ENCODE measurements around the gene GRPEL2.

The GRPEL2 gene

DNA sequence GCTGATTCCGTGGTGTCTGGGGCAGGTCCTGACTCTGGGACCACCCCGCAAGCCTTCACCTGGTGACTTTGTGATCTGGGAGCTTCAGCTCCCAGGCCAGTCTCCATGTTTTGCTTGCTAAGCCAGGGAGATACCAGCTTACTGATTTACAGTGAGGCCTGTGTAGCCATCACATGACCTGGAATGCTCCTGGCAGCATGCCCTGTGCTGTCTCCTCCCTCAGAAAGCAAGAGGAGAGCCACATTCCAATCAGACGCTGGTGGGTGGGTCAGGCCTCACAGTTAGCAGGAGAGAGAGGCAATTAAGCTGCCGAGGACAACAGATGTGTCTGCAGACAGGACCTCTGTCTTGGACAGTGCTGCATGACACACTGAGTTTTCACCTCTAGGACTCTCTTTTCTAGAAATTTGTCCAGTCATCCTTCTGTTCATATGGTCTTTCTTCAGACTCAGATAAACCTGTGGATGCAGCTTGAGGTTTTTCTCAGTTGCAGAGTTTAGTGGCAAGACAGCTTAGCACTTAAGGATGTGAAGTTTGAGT lies 24.4 kb upstream of the GRPEL2 start:
- DNase-seq = peak; percentile 96

DNA sequence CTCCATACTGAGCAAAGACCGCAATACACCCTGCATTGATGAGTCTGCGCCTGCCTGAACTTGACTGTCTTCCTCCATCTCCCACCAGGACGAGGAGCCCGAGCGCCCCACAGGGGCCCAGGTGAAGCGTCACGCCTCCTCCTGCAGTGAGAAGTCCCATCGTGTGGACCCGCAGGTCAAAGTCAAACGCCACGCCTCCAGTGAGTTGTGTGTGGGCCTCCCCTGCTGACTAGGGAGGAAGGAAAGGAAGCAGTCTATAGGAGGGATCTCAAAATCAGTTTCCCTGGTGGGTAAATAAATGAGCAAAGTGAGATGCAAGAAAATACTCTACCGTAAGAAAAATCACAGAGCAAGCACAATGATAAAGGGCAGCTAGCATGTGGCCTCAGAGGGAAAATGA lies 22.8 kb upstream of the GRPEL2 start:
- DNase-seq = no peak

DNA sequence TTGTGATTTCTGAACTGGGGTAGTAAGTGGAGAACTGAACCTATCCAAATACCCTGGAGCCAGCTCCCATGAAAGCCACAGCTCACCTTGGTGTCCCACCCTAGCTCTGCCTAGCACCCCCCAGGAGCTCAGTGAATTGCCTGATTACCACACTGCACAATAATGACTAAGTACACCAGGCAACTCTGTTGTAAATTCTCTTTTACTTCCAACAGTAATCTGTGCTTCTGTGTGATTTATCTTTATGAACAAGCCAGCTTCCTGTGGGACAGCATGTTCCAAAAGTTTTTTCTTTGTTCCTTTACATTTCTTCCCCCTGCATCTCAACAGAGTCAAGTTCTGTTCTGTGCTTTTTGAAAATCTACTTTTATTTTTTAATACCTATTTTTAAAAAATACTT lies 22.1 kb upstream of the GRPEL2 start:
- DNase-seq = no peak

DNA sequence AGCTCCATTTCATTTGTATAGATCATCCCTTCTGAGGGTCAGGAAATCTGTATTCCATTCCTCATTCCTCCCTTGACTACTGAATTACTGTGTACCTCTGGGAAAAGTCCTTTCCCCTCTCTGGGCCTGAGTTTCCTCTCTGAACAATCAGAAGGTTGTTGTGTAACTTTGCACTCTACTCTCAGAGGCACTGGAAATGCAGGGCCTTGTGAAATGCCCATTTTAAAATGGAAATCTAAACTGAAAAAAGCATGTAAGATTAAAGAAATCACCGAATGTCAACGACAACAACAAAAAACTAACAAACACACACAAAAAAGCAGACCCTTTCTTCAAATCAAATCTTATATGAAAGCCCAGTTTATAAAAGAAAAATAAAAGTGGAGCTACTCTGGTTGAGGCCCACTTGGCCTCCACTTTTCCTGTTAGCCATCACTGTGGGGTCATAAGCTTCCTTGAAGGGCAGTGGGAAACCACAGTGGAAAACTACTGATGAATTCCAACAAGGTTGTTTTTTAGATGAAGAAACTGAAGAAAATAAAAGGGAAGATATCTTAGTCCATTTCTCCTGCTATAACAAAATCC lies 21.6 kb upstream of the GRPEL2 start:
- DNase-seq = no peak

DNA sequence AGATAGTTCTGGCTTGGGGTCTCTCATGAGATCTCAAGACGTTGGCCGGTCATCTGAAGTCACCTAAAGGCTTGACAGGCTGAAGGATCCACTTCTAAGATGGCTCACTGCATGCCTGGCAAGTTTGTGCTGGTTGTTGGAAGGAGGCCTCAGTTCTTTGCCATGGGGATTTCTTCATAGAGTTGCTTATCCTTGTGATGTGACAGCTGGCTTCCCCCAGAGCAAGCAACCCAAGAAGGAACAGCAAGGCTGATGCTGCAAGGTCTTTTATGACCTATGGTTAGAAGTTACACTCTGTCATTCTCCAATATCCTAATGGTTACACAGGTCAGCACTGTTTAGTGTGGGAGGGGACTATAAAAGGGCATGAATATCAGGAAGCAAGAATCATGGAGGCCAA lies 20.7 kb upstream of the GRPEL2 start:
- DNase-seq = no peak

DNA sequence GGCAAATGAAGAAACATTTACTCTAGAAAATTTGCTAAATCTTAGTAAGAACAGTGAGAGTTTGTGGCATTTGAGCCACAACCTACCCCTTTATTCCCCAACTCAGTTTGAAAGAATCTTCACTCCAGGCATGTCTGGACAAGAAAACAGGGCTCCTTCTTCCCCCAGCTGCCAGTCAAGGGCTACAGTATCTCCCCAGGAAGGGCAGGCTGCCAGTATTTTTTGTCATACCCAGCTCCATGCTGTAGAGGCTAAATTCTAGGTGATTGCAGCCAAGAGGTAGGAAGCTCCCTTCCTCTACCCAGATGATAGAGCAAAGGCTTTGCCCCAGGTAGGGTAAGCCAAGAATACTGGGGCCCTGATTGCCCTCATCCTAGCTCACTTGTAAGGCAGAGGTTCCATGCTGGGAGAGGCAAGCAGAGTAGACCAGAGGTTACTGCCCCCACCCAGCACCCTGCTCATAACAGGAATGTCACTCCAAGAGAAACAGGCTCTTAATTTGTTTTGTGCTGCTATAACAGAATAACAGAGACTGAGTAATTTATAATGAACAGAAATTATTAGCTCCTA lies 20.0 kb upstream of the GRPEL2 start:
- no peak for DNase-seq

DNA sequence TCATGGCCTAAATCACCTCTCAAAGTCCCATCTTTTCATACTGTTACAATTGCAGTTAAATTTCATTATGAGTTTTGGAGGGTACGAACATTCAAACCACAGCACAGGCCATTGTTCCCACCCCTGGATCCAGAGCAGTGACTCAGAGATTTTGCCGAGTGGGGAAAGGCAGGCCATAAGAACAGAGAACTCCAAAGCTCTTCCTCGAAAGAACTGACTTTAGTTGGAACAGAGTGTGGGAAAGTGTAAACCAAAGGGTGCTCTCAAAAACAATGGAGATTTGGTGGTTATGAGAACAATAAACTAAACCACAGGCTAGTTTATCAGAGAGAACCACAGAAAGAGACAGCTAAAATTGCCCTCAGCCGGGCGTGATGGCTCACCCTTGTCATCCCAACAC lies 19.4 kb upstream of the GRPEL2 start:
- no peak for DNase-seq

DNA sequence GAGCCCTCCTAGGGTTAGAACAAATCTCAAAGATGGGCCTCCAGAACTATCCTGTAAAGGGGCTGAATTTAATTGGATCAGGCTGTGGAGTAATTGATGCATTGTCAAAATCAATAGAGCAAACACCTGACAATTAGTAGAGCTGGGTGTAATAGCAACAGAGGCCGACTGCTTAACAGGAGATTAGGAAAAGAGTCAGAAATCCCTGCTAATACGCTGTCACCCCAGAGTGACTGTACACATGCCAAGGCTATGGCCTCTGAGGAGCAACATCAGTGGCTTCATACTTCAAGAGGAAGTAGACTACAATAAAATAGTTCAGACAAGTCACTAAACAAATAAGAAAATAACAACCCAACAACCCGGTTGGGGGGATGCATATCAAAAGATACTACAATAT lies 18.7 kb upstream of the GRPEL2 start:
- DNase-seq = no peak

DNA sequence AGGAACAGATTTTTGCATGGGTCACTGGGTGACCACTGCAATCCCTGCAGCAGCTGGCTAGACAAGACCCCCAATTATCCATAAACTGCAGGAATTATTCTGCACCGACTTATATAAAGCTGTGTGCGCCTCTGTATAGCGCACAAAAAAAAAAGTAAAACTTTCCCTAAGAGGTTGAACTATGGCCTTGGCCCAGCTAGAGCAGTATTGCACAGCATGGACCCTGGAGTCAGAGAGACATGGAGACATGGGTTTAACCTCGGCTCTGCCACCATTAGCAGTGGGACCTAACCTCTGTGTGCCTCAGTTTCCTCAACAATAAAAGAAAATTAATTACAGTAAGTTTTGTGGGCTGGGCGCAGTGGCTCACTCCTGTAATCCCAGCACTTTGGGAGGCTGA lies 17.1 kb upstream of the GRPEL2 start:
- DNase-seq = no peak

DNA sequence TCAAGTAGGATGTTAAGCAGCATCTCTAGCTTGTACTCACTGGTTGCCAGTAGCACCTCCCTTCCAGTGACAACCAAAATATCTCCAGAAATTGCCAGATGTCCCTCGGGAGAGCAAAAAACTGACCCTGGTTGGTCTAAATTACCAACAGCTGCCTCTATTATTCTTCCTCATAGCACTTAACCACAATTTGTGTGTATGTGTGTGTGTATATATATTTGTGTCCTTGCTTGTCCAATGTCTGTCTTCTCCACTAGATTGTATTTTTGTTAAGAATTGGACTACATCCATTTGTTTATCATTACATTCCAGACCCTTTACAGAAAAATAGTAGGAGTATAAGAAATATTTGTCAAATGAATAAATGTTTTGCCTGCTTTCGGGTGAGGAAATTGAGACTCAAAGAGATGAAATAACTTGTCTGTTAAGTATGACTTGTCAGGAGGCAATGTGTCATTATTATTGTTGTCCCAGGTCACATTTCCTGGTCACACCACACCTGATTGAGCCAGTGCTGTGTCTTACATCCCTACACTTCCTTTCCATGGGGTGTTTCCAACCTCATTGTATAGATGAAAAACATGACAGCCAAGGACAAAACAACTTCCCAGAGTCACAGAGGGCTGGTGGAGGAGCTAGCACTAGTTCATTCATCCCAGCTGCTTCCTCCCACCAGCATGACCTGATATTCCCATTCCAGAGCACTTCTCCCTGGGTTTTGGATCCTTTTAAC lies 11.4 kb upstream of the GRPEL2 start:
- no peak for DNase-seq

DNA sequence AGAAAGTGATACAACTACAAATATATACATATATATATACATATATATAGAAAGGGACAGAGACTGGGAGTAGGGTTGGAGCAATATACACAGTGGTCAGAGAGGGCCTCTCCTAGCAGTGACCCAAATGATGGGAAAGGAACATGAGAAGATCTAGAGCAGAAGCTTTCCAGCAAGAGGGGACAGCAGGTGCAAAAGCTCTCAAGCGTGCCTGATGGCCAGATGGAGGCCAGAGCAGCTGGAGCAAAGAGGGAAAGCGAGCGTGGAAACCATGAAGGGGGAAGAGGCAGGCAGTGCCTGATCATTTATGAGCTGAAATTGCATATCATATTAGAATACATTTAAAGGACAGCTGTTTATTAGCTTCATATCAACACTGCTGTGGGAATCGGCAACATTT lies 7.6 kb upstream of the GRPEL2 start:
- DNase-seq = no peak

DNA sequence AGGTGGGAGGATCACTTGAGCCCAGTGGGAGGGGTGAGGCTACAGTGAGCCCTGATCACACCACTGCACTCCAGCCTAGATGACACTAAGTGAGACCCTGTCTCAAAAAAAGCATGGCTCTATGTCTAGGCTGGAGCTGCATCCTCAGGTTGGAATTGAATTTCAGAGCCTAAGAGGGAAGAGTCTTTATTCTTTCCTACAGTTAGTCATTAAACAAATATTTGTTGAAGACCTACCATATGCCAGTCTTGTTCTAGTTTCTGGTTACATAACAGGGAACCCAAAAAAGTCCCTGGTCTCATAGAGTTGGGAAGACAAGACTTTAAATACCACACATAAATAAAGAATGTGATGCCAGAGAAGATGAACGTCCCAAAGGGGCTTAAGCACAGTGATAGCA lies 6.9 kb upstream of the GRPEL2 start:
- DNase-seq = no peak

DNA sequence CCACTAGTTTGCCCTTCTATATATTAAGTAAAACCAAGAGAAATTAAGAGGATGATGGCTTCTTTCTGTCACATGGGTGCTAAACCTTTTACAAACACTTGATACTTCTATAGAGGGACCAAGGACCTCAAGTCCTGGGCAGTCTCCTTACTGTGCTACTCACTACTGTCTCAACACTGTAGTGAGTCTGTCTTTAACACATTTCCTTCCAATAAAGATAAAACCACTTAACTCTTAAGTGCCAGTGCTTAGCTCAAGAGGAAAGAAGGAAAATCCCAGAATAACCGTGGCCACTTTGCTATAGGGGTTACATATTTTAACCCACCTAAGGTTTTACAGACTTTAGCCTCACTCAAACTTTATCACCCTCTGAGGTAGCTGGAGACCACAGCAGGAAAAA lies 4.4 kb upstream of the GRPEL2 start:
- no peak for DNase-seq

DNA sequence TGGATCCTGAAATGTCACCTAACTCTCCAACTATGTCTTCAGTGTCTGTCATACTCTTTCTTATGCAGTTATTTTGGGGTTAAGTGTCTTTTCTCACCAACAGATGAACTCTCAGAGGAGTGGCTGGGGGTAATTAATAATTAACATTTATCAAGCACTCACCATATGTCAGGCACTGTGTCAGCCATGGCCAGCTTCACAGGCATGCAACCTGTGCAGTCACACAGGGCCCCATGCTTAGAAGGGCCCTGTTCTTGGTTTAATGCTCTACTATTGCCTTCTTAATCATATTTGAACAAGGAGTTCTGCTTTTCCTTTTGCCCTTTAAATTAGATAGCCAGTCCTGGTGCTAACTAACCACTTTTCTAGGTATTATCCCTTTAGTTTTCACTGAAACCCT lies 3.4 kb upstream of the GRPEL2 start:
- peak; percentile 7 for DNase-seq

DNA sequence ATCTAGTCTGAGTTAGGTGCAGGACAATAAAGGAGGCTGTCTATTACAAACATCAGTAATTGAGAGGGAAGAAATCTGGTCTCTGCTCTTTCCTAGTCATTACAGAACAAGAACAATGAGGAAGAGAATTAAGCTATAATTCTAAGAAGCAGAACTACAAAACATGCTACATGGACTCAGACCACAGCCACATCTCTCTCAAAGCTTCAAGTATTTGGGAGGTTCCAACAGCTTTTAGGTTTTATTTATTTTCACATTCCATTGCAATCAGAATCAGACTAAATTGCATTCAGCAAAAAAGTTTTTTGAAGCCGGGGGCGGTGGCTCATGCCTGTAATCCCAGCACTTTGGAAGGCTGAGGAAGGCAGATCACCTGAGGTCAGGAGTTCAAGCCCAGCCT lies 1.1 kb upstream of the GRPEL2 start:
- DNase-seq = no peak

DNA sequence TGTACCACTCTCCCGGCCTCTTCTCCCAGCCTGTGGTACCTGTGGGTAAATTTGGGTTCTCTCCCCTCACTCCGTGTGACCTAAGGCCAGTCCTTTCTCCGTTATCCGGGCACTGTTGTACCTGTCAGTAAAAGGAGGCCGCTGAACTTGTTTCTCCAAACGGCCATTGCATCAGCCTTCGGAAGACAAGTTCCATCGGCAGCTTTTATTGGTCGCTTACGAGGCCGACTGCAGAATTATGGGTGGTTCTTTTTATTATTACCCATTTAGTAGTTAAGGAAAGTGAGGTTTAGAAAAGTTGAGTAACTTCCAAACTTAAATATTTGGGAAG lies 558 bp downstream of the GRPEL2 start:
- DNase-seq = peak; percentile 20

DNA sequence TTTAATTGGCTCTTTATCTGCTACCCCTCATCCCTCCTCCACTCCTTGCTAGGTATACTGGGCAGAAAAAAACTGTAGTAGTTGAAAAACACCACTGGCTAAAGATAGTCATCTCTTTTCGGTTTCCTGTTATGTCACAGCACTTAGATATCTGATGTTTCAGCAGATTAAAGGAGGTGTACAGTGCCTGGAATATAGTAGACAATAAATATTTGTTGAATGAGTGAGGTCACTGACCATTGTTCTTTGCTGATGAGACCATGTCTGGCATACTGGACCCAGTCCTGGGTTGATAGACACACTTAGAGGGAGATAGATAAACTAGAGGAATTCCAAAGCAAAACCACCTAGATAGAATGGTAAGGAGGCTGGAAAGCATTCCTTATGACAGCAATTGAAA lies 3.2 kb downstream of the GRPEL2 start:
- peak; percentile 17 for DNase-seq

DNA sequence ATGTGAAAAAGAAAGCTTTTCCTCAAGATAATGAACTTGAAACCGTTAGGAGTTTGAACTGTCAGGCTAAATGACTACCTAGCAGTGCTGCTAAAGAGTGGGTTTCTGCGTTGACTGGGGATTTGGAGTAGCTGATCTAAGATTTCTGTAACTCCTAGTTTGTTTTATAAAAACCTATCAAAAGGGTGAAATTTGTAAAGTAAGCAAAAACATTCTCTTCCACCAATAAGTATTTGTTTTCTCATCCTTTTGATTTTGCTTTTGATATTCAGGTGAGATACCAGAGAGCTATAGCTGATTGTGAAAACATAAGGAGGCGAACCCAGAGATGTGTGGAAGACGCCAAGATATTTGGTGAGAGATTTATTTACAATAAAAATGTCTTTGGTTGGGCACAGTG lies 4.1 kb downstream of the GRPEL2 start:
- DNase-seq = no peak

DNA sequence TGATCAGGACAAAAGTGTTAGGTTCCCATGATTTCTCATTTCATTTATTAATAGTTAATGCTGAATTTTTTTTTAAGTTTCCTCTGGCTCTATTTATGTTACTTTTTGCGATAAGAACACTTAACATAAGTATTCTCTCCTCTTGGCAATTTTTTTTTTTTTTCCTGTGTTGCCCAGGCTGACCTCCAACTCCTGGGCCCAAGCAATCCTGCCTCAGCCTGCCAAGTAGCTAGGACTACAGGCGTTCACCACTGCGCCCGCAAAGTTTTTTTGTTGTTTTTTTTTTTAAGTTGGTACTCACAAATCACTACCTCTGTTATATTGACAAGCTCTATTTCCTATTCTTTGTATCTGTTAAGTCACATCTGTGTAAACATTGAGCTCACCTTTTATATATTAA lies 6.9 kb downstream of the GRPEL2 start:
- no peak for DNase-seq

DNA sequence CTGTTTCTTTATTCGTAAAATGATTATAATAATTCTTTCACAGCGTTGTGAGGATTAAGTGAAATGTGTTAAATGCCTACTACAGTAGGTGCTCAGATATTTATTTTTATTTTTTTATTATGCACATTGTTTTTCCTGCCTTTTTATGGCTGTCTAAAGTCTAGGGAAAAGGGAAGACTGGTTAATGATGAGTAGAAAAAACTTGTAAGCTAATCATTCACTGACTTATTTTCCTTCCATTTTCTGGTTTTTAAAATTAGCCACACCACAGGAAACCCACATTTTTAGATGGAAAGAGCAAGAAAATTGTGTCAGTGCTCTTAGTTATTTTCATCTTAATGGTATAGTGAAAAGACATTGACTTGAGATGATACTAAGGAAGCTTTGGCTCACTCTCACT lies 8.6 kb downstream of the GRPEL2 start:
- no peak for DNase-seq

DNA sequence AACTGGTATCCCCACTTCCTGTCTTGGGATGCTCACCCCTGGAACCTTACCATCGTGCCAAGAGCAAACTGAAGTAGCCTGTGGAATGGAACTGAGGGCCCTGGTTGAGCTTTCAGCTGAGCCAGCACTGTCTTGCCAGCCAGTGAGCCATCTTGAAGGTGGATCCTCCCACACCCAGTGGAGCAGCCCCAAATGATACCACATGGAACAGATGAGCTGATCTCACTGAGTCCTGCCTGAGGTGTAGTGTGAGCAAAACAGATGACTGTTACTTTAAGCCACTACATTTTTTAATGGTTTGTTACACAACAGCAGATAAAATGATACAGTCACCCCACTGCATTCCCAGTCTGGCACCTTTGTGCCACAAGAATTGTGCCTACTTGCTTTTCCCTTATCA lies 10.4 kb downstream of the GRPEL2 start:
- DNase-seq = no peak

DNA sequence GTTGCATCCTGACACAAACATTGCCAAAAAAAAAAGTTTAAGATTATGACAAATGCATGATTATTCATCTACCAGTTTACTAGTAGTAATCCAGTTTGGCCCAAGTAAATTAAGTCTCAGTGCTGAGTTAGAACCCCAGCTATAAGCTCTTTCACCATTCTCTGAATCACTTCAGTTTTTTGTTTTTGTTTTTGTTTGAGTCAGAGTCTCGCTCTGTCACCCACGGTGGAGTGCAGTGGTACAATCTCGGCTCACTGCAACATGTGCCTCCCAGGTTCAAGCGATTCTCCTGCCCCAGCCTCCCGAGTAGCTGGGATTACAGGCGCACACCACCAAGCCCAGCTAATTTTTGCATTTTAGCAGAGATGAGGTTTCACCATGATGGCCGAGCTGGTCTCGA lies 11.1 kb downstream of the GRPEL2 start:
- DNase-seq = peak; percentile 4

DNA sequence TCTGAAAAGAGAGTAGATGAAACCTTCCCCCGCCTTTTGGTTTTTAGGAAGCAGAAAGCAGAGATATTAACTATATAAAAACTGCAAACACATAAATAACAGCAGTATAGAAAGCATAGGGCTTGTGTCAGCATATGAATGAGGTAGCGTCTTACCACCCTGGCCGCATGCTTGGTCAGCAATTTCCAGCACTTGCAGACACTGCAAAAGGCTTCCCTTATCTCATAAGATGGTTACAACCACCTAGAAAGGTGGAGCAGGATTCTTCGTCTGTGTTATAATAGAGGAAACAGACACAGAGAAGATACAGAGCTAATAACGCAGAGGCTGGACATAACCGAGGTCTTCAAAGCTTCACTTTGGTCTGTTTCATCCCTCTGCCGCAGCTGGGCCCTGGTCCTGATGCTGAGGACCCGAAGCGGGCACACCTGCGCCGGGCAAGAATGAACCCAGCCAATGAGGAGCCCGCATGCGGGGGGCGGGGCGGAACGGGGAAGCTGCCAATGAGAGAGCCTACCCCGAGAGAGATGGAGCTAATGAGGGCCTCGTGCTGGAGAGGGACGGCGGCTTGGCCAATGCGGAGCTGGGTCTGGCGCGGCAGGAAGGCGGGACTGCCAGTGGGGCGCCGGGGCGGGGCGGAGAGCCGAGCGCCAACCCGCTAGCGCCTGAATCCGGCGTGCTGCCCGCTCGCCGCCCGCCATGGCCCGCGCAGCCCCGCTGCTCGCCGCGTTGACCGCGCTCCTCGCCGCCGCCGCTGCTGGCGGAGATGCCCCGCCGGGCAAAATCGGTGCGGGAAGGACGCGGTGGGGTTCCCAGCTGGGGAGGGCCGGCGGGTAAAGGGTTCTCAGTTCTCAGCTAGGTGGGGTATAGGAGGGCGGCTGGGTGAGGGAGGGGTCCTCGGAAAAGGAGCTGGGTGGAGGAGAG lies 12.3 kb downstream of the GRPEL2 start, which contains the start of gene PCYOX1L:
TSS of gene PCYOX1L (plus strand) at position 677 of the 924 bp plus-strand sequence. CDS start at position 700, 23 bp downstream.
- DNase-seq = peak; percentile 94

DNA sequence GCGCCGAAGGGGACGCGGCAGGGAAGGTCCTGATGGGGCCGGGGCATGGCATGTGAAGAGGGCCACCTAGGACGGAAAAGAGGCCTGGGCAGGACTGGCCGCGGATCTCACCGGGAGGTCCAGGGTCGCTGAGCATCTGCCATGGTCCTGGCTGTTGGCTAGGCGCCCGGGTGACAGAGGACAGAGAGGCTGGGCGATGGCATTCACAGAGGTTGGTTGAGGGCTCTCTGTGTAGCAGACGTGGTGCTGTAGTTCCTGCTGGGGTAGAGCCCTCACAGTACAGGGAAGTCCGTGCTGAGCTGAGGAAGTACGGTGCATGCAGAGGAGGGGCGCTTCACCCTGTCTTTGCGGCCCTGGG lies 13.0 kb downstream of the GRPEL2 start:
- no peak for DNase-seq
